MM.1S (cell line): ENCODE measurements around the gene NHSL2.

Experiments used
- EZH2 ChIP-seq: fragments of 300-600 bp; sonication (generic); optimal IDR thresholded peaks from 2 replicates; pipeline ENCODE3; 2017; ENCODE audit warnings: low read depth, mild to moderate bottlenecking, antibody characterized with exemption, low read length, mixed read lengths
- EZH2phosphoT487 ChIP-seq: fragments of 300-600 bp; sonication (generic); IDR thresholded peaks from 2 replicates; pipeline ENCODE4 v1.6.1; 2018; ENCODE audit warnings: antibody characterized with exemption, low read length
- TF ChIP-seq, protein P1 (sequence below): fragments of 300-600 bp; sonication (generic); IDR thresholded peaks from 2 replicates; pipeline ENCODE4 v1.5.1; 2016; ENCODE audit warnings: antibody characterized with exemption, low read length, mixed read lengths

DNA sequence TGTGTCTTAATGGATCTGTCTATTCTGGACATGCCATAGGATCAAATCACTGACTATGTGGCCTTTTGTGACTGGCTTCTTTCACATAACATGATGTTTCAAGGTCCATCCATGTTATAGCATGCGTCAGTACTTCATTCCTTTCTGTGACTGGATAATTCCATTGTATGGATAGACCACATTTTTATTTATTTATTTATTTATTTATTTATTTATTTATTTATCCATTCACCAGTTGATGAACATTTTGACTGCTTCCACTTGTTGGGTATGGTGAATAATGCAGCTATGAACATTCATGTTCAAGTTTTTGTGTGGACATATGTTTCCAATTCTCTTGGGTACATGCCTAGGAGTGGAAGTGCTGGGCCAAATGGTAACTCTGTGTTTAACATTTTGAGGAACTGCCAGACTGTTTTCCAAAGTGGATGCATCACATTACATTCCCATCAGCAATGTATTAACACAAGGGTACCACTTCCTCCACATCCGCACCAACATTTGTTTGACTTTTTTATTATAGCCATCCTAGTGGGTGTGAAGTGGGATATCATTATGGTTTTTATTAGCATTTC, 207.1 kb downstream of the NHSL2 start:
- TF ChIP-seq, protein P1, sequence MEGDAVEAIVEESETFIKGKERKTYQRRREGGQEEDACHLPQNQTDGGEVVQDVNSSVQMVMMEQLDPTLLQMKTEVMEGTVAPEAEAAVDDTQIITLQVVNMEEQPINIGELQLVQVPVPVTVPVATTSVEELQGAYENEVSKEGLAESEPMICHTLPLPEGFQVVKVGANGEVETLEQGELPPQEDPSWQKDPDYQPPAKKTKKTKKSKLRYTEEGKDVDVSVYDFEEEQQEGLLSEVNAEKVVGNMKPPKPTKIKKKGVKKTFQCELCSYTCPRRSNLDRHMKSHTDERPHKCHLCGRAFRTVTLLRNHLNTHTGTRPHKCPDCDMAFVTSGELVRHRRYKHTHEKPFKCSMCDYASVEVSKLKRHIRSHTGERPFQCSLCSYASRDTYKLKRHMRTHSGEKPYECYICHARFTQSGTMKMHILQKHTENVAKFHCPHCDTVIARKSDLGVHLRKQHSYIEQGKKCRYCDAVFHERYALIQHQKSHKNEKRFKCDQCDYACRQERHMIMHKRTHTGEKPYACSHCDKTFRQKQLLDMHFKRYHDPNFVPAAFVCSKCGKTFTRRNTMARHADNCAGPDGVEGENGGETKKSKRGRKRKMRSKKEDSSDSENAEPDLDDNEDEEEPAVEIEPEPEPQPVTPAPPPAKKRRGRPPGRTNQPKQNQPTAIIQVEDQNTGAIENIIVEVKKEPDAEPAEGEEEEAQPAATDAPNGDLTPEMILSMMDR: no peak
- TF ChIP-seq EZH2phosphoT487 (no peak), EZH2 (no peak)
